Nucleus accumbens (tissue), 56 donors: ENCODE data around the gene PCBP2.
A peak's percentile ranks its signal among the peaks of the same experiment; 100 is the strongest.

ENCODE experiments used
- DNase-seq, 56 donors: peaks; one replicate each; lab custom pipeline; 2025; lab: John Stamatoyannopoulos, UW

PCBP2 gene

GRCh38 chr12:53489242-53489864 is 37.5 kb downstream of the PCBP2 start:
- DNase-seq: no peak

GRCh38 chr12:53492188-53492587 is 40.3 kb downstream of the PCBP2 start:
- DNase-seq: no peak

DNA sequence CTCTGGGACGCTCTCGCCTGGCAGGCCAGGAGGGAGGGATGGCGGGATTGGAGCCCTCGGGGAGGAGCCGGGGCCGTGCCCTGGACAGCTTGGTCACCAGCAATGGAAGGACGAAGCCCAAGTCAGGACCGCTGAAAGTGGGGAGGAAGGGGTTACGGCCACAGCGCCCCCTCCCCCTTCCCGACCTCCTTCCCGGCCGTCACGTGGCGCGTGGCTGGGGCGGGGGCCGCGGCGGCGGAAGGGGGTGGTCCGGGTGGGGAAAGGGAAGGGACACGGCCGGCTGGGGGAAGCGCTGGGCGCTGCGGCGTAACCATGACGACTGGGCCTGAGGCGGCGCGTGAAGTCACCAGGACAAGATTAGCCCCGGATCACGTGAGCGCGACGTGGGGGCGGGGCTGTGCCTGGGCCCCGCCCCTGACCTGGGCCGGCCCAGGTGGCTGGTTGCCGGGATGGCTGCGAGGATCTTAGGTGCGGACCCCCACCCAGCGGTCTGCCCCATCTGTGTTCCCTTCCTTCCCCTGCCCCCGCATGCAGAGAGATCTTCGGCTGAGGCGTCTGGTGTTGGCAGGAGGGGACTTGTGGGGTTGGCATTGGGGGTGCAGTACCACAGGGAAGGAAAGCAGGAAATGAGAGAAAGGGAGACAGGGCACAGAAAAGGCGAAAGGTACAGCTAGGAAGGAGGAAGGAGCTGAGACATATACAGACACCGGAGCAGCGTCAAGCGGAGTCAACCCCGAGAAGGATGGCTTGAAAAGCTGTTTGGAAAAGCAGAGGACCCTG is 41.1 kb downstream of the PCBP2 start:
- DNase-seq: peak; percentile 65 to 98 (median 92)

- DNase-seq: peak in 1 of 56 donors; percentile 41
Observed at GRCh38 chr12:53493610-53494391, 41.9 kb downstream of the PCBP2 start.

GRCh38 chr12:53495903-53496751 is 44.2 kb downstream of the PCBP2 start:
- DNase-seq: peak in 9 of 56 donors; percentile 9 to 36 (median 25)

DNA sequence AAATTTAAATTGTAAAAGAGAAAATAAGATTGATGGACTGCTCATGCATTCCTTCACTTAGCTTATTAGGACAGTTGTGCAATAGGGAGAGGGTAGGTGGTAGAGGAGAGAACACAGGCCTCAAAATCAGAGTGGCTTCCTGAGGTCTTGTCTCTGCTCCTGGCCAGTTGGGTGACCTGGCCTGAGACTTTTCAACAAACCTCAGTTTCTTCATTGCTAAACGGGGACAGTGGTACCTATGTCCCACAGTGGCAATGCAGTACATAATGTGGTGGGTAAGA is 44.8 kb downstream of the PCBP2 start:
- no peak for DNase-seq

DNA sequence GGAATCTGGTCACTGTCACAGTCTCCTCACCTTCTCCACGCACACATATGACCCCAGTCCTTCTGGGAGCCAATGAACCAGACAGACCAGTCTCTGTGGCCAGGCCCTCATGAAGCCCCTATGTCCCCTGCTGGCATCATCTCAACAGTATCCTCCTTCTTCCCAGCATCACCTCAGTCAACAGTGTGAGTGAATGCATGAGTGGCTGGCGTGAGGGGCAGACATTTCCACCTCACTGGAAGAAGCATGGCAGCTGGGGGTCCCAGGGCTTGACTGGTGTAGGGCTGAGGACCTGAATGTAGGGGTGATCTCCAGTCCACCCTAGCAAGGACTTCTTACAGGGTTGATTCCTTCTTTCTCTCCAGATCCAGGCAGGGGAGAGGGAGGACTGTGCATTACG is 45.6 kb downstream of the PCBP2 start:
- no peak for DNase-seq

- no peak for DNase-seq
Observed at GRCh38 chr12:53498235-53498630, 46.3 kb downstream of the PCBP2 start.

- DNase-seq: peak in 53 of 56 donors; percentile 26 to 89 (median 69)
Observed at GRCh38 chr12:53499266-53500141, 47.6 kb downstream of the PCBP2 start, which contains the start of gene MAP3K12. Gene MAP3K12, minus strand, starts transcription at chr12:53499458. Its CDS starts 12,067 bp downstream, at chr12:53487391.

- peak in 4 of 56 donors; percentile 38 to 56 (median 52) for DNase-seq
Observed at GRCh38 chr12:53500142-53500775, 48.4 kb downstream of the PCBP2 start.

GRCh38 chr12:53500776-53501614 is 49.1 kb downstream of the PCBP2 start, which contains the start of gene TARBP2:
Gene TARBP2, plus strand, starts transcription at chr12:53501283. Its CDS starts 126 bp downstream, at chr12:53501409.
- peak; percentile 91 to 100 (median 99) for DNase-seq

DNA sequence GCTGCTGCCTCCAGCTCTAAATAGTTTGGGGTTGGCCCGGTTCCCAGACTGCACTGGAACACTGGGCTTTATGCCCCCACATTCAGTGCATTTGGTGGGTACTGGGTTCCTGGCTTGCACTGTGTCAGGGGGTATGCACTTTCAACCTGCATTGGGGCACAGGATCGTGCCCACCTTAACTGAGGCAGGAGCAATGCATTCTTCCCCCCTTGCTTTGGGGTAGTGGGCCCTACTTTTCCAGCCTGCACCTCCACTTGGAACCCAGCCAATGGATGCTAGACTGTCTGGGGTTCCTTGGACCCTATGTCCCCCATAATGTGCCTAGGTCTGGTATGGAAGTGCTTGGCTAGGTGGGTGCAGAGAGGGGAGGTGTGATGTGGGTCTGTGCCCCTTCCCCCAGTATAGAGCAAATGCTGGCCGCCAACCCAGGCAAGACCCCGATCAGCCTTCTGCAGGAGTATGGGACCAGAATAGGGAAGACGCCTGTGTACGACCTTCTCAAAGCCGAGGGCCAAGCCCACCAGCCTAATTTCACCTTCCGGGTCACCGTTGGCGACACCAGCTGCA is 49.8 kb downstream of the PCBP2 start:
- DNase-seq: peak in 1 of 56 donors; percentile 79

DNA sequence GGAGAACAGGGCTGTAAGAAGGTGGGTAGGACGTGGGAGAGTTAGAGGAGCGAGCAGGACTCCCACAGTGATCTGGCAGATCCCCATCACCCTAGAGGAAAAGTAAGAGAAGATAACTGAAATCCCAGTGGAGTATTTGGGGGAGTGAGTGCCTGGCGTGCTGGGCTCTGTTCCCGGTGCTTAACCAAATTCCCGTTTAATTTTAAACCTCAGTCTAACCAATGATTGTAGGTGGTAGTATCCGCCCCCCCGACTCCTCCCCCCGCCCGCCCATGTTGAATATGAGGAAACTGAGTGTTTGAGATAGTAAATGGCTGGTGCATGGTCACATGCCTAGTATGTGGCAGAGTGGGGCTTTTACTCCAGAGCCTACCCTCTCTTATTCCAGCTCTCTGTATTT is 50.4 kb downstream of the PCBP2 start:
- no peak for DNase-seq

GRCh38 chr12:53502983-53503728 is 51.3 kb downstream of the PCBP2 start:
- no peak for DNase-seq

DNA sequence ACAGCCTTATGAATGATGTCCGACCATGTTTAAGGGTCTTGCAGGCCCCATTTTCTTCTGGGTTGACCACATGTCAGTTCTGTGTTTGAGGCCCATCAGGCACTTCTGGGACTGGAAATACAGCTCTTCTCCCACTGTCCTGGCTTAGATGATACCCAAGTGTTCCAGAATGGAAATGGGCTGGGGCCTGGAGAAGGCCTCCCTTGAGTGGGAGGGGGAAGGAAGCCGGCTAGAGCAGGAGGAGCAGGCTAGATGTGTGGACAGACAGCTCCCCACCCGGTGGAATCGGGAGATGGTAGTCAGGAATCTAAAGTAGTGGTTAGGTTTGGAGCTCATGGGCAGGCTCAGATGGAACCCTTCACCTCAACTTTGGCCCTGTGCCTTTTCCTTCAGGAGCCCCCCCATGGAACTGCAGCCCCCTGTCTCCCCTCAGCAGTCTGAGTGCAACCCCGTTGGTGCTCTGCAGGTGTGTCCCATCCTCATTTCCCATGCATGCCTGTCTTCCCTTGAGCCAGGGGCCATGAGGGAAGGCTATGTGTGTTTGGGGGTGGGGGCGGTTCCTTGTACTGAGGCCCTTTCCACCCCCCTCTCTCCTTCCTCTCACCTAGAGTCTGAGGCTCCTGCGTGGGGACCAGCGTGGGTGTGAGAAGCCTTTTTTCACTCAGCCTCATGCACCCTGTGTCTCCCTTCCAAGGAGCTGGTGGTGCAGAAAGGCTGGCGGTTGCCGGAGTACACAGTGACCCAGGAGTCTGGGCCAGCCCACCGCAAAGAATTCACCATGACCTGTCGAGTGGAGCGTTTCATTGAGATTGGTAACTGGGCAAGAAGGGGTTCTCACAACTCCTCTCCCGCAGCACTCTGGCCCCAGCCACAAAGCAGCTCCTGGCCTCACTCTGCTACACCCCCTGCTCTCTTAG is 52.4 kb downstream of the PCBP2 start:
- no peak for DNase-seq

GRCh38 chr12:53505086-53505485 is 53.2 kb downstream of the PCBP2 start:
- DNase-seq: peak in 18 of 56 donors; percentile 14 to 83 (median 30)
